ENCODE results near the gene FGF8.

DNA sequence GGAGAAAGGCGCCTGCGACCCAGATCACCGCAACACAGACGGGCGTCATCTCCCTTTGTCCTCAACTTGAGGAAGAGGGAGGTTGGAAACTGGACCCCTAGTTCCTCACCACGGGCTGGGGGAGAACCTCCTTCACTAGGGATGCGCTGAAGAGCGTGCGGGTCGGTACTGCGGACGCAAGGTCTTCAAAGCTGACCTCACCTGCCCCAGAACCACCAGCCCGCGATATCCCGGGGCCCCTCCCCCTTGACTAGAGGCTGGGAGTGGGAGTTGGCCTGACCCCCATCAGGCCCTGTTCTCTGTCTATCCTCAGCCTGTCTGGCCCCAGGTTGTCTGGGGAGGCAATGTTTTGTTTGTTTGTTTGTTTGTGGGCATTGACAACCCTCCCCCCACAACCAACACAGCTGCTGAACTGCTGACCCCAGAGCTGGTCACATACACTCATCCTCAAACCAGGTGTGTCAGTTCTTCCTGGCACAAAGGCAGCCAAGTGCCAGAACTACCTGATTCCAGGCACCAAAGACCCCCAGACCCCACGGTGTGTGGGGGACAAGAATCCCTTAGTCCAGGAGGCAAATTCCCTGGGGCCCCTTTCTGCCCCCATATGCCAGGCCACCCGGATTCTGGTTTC lies 4.4 kb upstream of the FGF8 start:
- no peak for TF ChIP-seq POLR2AphosphoS5 (IDR thresholded peaks at IDR 0.05; ENCODE audit: borderline replicate concordance, low read depth, low read length)
- TF ChIP-seq EZH2 (IDR thresholded peaks at IDR 0.05) = no peak
